Lower lobe of right lung (tissue), 2 donors: ENCODE results near the gene DALRD3. TPM values are rescaled to one million over a fixed set of nuclear protein-coding genes. Genes with fewer than 3 reads are reported as not detected.
A peak's percentile ranks its signal among the peaks of the same experiment; 100 is the strongest.

ENCODE experiments used
- ATAC-seq, 2 donors: fragments of 200-7000 bp; cut with Tn5 transposase; one replicate each; pipeline ENCODE4 v1.9.1; 2020 to 2022; ENCODE audit warnings: mild to moderate bottlenecking in 2 of 2, moderate library complexity in 2 of 2
- DNase-seq: peaks from one replicate; pipeline ENCODE4 v3.0.0-alpha.2; 2020
- H3K27ac ChIP-seq: fragments of 200-600 bp; one replicate; pipeline ENCODE4 v1.8.0; 2022
- H3K27me3 ChIP-seq: fragments of 200-600 bp; one replicate; pipeline ENCODE4 v1.8.0; 2022; ENCODE audit warnings: low read depth
- H3K36me3 ChIP-seq: fragments of 200-600 bp; one replicate; pipeline ENCODE4 v1.8.0; 2022; ENCODE audit warnings: mild to moderate bottlenecking
- H3K4me1 ChIP-seq: fragments of 200-600 bp; one replicate; pipeline ENCODE4 v1.8.0; 2022
- H3K4me3 ChIP-seq: fragments of 200-600 bp; one replicate; pipeline ENCODE4 v1.8.0; 2022; ENCODE audit warnings: mild to moderate bottlenecking
- H3K9me3 ChIP-seq: fragments of 200-600 bp; one replicate; pipeline ENCODE4 v1.8.0; 2022
- CTCF ChIP-seq: fragments of 200-600 bp; IDR thresholded peaks from one replicate; pipeline ENCODE4 v1.8.0; 2022; ENCODE audit warnings: antibody characterized with exemption, mild to moderate bottlenecking
- intact Hi-C: fragments of 100-400 bp; cut with DNase I; formaldehyde crosslinking; loops from one replicate; pipeline ENCODE4 v1.11.0; 2022
- total RNA-seq: library from RNA; stranded (reverse); fragmentation: NEBNext Ultra II Directional; extraction: Animal tissue kit (Norgen Biotek cat#: 25700); gene quantifications from one replicate; pipeline ENCODE4 v1.2.1, GENCODE V29; 2021
- donor health status: DM: no; HTN: yes; CAD: no; lungs with severe emphysema.

Gene DALRD3
- total RNA-seq, 1 donor from 2014 or later = 28.1 TPM

GRCh38 chr3:48991851-48992545 is 26.4 kb downstream of the DALRD3 start:
- no peak for TF ChIP-seq CTCF
- Histone ChIP-seq H3K36me3 (peaks cover 16% of the 10 kb centered on the region), H3K4me1 (peaks cover 29% of the 10 kb centered on the region), H3K27ac (peak overlapping the region; percentile 88), H3K4me3 (peak overlapping the region; percentile 83), H3K9me3 (no peaks in the 10 kb centered on the region), H3K27me3 (no peaks in the 10 kb centered on the region)
- no peak for DNase-seq
- intact Hi-C loops = no loop called here
- ATAC-seq = no peak

- Histone ChIP-seq H3K4me1 (peaks cover 29% of the 10 kb centered on the region), H3K27ac (peak overlapping the region; percentile 88), H3K9me3 (no peaks in the 10 kb centered on the region), H3K4me3 (peak overlapping the region; percentile 83), H3K27me3 (no peaks in the 10 kb centered on the region), H3K36me3 (peaks cover 12% of the 10 kb centered on the region)
- intact Hi-C loops = no loop called here
- DNase-seq (no peak), ATAC-seq (peak; percentile 36 to 47)
- TF ChIP-seq CTCF = no peak
Observed at GRCh38 chr3:48990636-48991469, 27.5 kb downstream of the DALRD3 start.

- Histone ChIP-seq H3K27ac (peak within 1 kb of the TSS; percentile 88), H3K4me3 (peak within 1 kb of the TSS; percentile 83), H3K36me3 (peaks cover 12% of the 10 kb centered on the region), H3K27me3 (no peaks in the 10 kb centered on the region), H3K4me1 (peaks cover 29% of the 10 kb centered on the region), H3K9me3 (no peaks in the 10 kb centered on the region)
- DNase-seq (peak; percentile 86), ATAC-seq (peak; percentile 92 to 95)
- peak; percentile 47 for TF ChIP-seq CTCF
- intact Hi-C loops = no loop called here
Observed at GRCh38 chr3:48989796-48990635, 28.4 kb downstream of the DALRD3 start, which contains the start of gene P4HTM. TSS of gene P4HTM (plus strand) at chr3:48990241. CDS start at chr3:48990257, 16 bp downstream.

GRCh38 chr3:48989126-48989795 is 29.1 kb downstream of the DALRD3 start:
- intact Hi-C loops = no loop called here
- no peak for DNase-seq
- no peak for ATAC-seq
- peaks cover 29% of the 10 kb centered on the region for H3K4me1 ChIP-seq
- H3K4me3 ChIP-seq = peak overlapping the region; percentile 83
- no peak for TF ChIP-seq CTCF
- H3K9me3 ChIP-seq = no peaks in the 10 kb centered on the region
- peaks cover 18% of the 10 kb centered on the region for H3K36me3 ChIP-seq
- no peaks in the 10 kb centered on the region for H3K27me3 ChIP-seq
- H3K27ac ChIP-seq = peak overlapping the region; percentile 88
